Testis (tissue), 2 donors: ENCODE results near the gene PIEZO2.

ENCODE experiments used
- POLR2A ChIP-seq: fragments of 450-650 bp; IDR thresholded peaks from one replicate; pipeline ENCODE4 v1.6.1; 2017; ENCODE audit warnings: antibody characterized with exemption, mild to moderate bottlenecking, moderate library complexity
- TF ChIP-seq, protein P1 (sequence below), 3 experiments: fragments of 450-650 bp in 2 of 3; fragments of 200-600 bp in 1 of 3; sonication (generic) in 1 of 3; IDR thresholded peaks; one replicate each; pipeline ENCODE4 v1.5.1; 2016 to 2019; ENCODE audit warnings: antibody characterized with exemption in 3 of 3, mild to moderate bottlenecking in 2 of 3, moderate library complexity in 1 of 3

DNA sequence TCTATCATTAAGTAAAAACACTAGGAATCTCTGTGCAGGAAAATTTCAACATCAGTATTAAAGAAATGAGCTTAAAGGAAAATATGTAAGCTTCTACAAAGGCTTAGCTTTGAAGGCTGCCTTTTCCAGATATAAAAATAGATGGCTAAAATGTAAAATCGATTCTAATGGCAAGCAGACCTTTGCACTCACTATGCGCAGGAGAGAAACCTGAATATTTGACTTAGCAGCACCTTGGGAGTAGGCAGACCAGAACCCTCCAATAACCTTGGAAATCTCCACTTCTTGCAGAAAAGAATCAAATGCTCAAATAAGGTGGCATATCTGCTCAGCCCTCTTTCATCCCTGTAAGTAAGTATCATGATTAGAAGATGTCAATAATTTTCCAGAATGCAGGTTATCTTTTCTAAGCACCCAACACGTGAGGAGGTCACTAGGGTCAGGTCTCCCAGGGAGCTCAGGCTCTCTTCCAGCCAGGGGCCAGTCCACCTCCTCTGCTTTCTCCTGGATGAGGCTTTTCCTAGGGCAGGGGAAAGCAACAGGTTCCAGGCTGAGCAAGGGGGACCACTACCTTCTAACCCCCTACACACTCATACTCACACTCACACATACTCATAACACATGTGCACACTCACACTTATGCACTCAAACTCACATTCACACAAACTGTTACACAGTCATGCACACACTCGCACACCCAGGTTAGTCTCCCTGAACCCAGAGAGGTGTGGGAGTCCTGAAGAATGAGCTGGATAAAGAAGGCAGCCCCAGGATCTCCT, 3.8 kb downstream of the PIEZO2 start:
- TF ChIP-seq, protein P1, sequence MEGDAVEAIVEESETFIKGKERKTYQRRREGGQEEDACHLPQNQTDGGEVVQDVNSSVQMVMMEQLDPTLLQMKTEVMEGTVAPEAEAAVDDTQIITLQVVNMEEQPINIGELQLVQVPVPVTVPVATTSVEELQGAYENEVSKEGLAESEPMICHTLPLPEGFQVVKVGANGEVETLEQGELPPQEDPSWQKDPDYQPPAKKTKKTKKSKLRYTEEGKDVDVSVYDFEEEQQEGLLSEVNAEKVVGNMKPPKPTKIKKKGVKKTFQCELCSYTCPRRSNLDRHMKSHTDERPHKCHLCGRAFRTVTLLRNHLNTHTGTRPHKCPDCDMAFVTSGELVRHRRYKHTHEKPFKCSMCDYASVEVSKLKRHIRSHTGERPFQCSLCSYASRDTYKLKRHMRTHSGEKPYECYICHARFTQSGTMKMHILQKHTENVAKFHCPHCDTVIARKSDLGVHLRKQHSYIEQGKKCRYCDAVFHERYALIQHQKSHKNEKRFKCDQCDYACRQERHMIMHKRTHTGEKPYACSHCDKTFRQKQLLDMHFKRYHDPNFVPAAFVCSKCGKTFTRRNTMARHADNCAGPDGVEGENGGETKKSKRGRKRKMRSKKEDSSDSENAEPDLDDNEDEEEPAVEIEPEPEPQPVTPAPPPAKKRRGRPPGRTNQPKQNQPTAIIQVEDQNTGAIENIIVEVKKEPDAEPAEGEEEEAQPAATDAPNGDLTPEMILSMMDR (IDR thresholded peaks at IDR 0.05) = no peak
- no peak for TF ChIP-seq POLR2A
